H1 (cell line): Measurements from ENCODE around the gene CIB4. TPM values are rescaled to one million over a fixed set of nuclear protein-coding genes. Genes with fewer than 3 reads are reported as not detected.

Experiments used
- CTCF ChIA-PET: fragments of 300-600 bp; sonication (Branson Sonifier 250); formaldehyde crosslinking; loops from one replicate; lab custom pipeline; 2021; ENCODE audit not compliant: partially characterized antibody; lab: Charles Lee
- POLR2A ChIA-PET: fragments of 300-600 bp; sonication (Branson Sonifier 250); formaldehyde crosslinking; loops from one replicate; lab custom pipeline; 2021; ENCODE audit warnings: inconsistent platforms; ENCODE audit not compliant: partially characterized antibody; lab: Charles Lee
- DNase-seq, 2 experiments: peaks; one replicate each; pipeline versions ENCODE4 v3.0.0 to v3.0.0-alpha.2; 2010 to 2022; ENCODE audit warnings: low spot score in 2 of 2, low read depth in 1 of 2, mixed read lengths in 1 of 2
- FAIRE-seq: peaks from 2 replicates; lab custom pipeline; 2011; peaks lifted over from hg19 to GRCh38; lab: Jason Lieb, UNC
- H2AFZ ChIP-seq: 2 replicates; pipeline ENCODE4 v1.8.1; 2012; ENCODE audit warnings: low read length, inconsistent platforms
- H2AK5ac ChIP-seq: 2 replicates; pipeline ENCODE4 v1.6.1; 2013; ENCODE audit warnings: low read depth, low read length
- H2BK120ac ChIP-seq: replicated peaks from 2 replicates; pipeline ENCODE3; 2013; ENCODE audit warnings: low read depth, low read length, inconsistent platforms
- H2BK12ac ChIP-seq: 2 replicates; pipeline ENCODE4 v1.6.1; 2013; ENCODE audit warnings: low read depth, low read length
- H2BK15ac ChIP-seq: 2 replicates; pipeline ENCODE4 v1.6.1; 2013; ENCODE audit warnings: low read length
- H2BK20ac ChIP-seq: 2 replicates; pipeline ENCODE4 v1.6.1; 2013; ENCODE audit warnings: low read length
- H2BK5ac ChIP-seq: 2 replicates; pipeline ENCODE4 v1.6.1; 2013; ENCODE audit warnings: low read depth, low read length
- H3K14ac ChIP-seq: 2 replicates; pipeline ENCODE4 v1.6.1; 2013; ENCODE audit warnings: inconsistent platforms; ENCODE audit not compliant: insufficient read length
- H3K18ac ChIP-seq: 2 replicates; pipeline ENCODE4 v1.6.1; 2013; ENCODE audit warnings: low read length; ENCODE audit errors: extremely low read depth
- H3K23ac ChIP-seq: 2 replicates; pipeline ENCODE4 v1.6.1; 2013; ENCODE audit warnings: inconsistent platforms; ENCODE audit not compliant: insufficient read length
- H3K23me2 ChIP-seq: 2 replicates; pipeline ENCODE4 v1.6.1; 2013; ENCODE audit warnings: low read depth, low read length
- H3K27ac ChIP-seq: 2 replicates; pipeline ENCODE4 v1.6.1; 2011; ENCODE audit warnings: low read depth, low read length, inconsistent platforms
- H3K27me3 ChIP-seq, 4 experiments: replicated peaks in 1 of 4; 1 replicate in 1 of 4; 2 replicates in 3 of 4; pipeline versions ENCODE4 v1.6.1 to v1.8.1; 2011 to 2013; ENCODE audit warnings: low read length in 3 of 4, mild to moderate bottlenecking in 3 of 4, inconsistent platforms in 2 of 4, mixed read lengths in 2 of 4, moderate library complexity in 1 of 4; ENCODE audit not compliant: control insufficient read depth in 3 of 4, insufficient read depth in 3 of 4; ENCODE audit errors: extremely low read depth in 1 of 4
- H3K36me3 ChIP-seq, 4 experiments: 2 replicates each; pipeline versions ENCODE4 v1.6.1 to v1.8.1; 2011 to 2013; ENCODE audit warnings: mild to moderate bottlenecking in 4 of 4, low read length in 3 of 4, moderate library complexity in 2 of 4, control low read depth in 1 of 4, inconsistent platforms in 1 of 4; ENCODE audit not compliant: insufficient read depth in 4 of 4, control insufficient read depth in 2 of 4
- H3K4ac ChIP-seq: replicated peaks from 2 replicates; pipeline ENCODE3; 2013; ENCODE audit warnings: low read length, low read depth, mixed read lengths, inconsistent platforms; ENCODE audit not compliant: insufficient read length
- H3K4me1 ChIP-seq, 4 experiments: replicated peaks in 1 of 4; 1 replicate in 1 of 4; 2 replicates in 3 of 4; pipeline versions ENCODE4 v1.6.1 to v1.8.1; 2011 to 2013; ENCODE audit warnings: low read length in 3 of 4, inconsistent platforms in 2 of 4, mixed read lengths in 1 of 4; ENCODE audit not compliant: insufficient read depth in 4 of 4, control insufficient read depth in 3 of 4
- H3K4me2 ChIP-seq, 2 experiments: 2 replicates each; pipeline versions ENCODE4 v1.6.1 to v1.8.1; 2011 to 2013; ENCODE audit warnings: low read depth in 2 of 2, low read length in 2 of 2, control low read depth in 1 of 2, inconsistent platforms in 1 of 2, mild to moderate bottlenecking in 1 of 2; ENCODE audit not compliant: insufficient read depth in 1 of 2
- H3K4me3 ChIP-seq, 4 experiments: fragments of 200-600, 300-600 bp in 1 of 4; sonication (generic), shearing (Covaris generic), sonication (Bioruptor Twin) in 1 of 4; 2 replicates each; pipeline versions ENCODE4 v1.5.1 to v1.8.1; 2011 to 2016; ENCODE audit warnings: low read length in 4 of 4, low read depth in 3 of 4, control low read depth in 2 of 4, inconsistent platforms in 2 of 4, mild to moderate bottlenecking in 2 of 4, mixed read lengths in 1 of 4, moderate library complexity in 1 of 4; ENCODE audit not compliant: insufficient read depth in 2 of 4; ENCODE audit errors: extremely low read depth in 1 of 4
- H3K56ac ChIP-seq: replicated peaks from 2 replicates; pipeline ENCODE3; 2013; ENCODE audit warnings: low read depth, mild to moderate bottlenecking, mixed read lengths, low read length, inconsistent platforms; ENCODE audit not compliant: insufficient read length
- H3K79me1 ChIP-seq: 2 replicates; pipeline ENCODE4 v1.6.1; 2013; ENCODE audit warnings: low read depth, low read length, control low read depth
- H3K79me2 ChIP-seq, 2 experiments: 2 replicates each; pipeline versions ENCODE4 v1.6.1 to v1.8.1; 2012 to 2013; ENCODE audit warnings: low read length in 2 of 2, mild to moderate bottlenecking in 2 of 2, inconsistent platforms in 1 of 2; ENCODE audit not compliant: insufficient read depth in 2 of 2, control insufficient read depth in 1 of 2
- H3K9ac ChIP-seq, 4 experiments: replicated peaks in 1 of 4; 1 replicate in 1 of 4; 2 replicates in 3 of 4; pipeline versions ENCODE4 v1.6.1 to v1.8.1; 2011 to 2013; ENCODE audit warnings: low read depth in 3 of 4, low read length in 3 of 4, control low read depth in 2 of 4, mild to moderate bottlenecking in 2 of 4, moderate library complexity in 2 of 4, inconsistent platforms in 1 of 4; ENCODE audit errors: extremely low read depth in 1 of 4
- H3K9me3 ChIP-seq, 2 experiments: 2 replicates each; pipeline versions ENCODE4 v1.6.1 to v1.8.1; 2012 to 2013; ENCODE audit warnings: mild to moderate bottlenecking in 2 of 2, moderate library complexity in 2 of 2, control low read depth in 1 of 2, inconsistent platforms in 1 of 2, low read depth in 1 of 2, low read length in 1 of 2, mixed read lengths in 1 of 2; ENCODE audit not compliant: insufficient read depth in 2 of 2
- H4K20me1 ChIP-seq, 2 experiments: replicated peaks in 1 of 2; 2 replicates each; pipeline versions ENCODE3 to v1.8.1; 2011 to 2013; ENCODE audit warnings: inconsistent platforms in 2 of 2, low read length in 2 of 2, mild to moderate bottlenecking in 1 of 2; ENCODE audit not compliant: insufficient read depth in 2 of 2, control insufficient read depth in 1 of 2
- H4K5ac ChIP-seq: 2 replicates; pipeline ENCODE4 v1.6.1; 2013; ENCODE audit warnings: low read length, low read depth, mixed read lengths, inconsistent platforms; ENCODE audit not compliant: insufficient read length
- H4K8ac ChIP-seq: 2 replicates; pipeline ENCODE4 v1.8.0; 2013; ENCODE audit warnings: mild to moderate bottlenecking, moderate library complexity, low read length, inconsistent platforms; ENCODE audit not compliant: insufficient read depth; ENCODE audit errors: extremely low read depth
- H4K91ac ChIP-seq: replicated peaks from 2 replicates; pipeline ENCODE3; 2013; ENCODE audit warnings: low read length, mixed read lengths, inconsistent platforms; ENCODE audit not compliant: insufficient read length
- BACH1 ChIP-seq: IDR thresholded peaks from 2 replicates; pipeline ENCODE4 v1.6.1; 2012; ENCODE audit warnings: low read length, improper control_type of control experiment
- EP300 ChIP-seq, 2 experiments: IDR thresholded peaks; 1 replicate in 1 of 2; 2 replicates in 1 of 2; pipeline ENCODE4 v1.6.1; 2011 to 2012; ENCODE audit warnings: low read depth in 2 of 2, low read length in 2 of 2, mild to moderate bottlenecking in 2 of 2, borderline replicate concordance in 1 of 2, inconsistent platforms in 1 of 2, moderate library complexity in 1 of 2
- HDAC2 ChIP-seq, 2 experiments: fragments of 300-600 bp in 1 of 2; sonication (generic) in 1 of 2; IDR thresholded peaks; 2 replicates each; pipeline ENCODE4 v1.6.1; 2011 to 2012; ENCODE audit warnings: low read depth in 2 of 2, low read length in 2 of 2, mild to moderate bottlenecking in 2 of 2, moderate library complexity in 2 of 2, borderline replicate concordance in 1 of 2, inconsistent platforms in 1 of 2
- KDM4A ChIP-seq: IDR thresholded peaks from one replicate; pipeline ENCODE4 v1.7.1; 2012; ENCODE audit warnings: low read depth, mild to moderate bottlenecking, moderate library complexity, low read length, inconsistent platforms; ENCODE audit not compliant: severe bottlenecking
- MAX ChIP-seq: IDR thresholded peaks from 2 replicates; pipeline ENCODE4 v1.6.1; 2012; ENCODE audit warnings: inconsistent platforms
- NANOG ChIP-seq: IDR thresholded peaks from 2 replicates; pipeline ENCODE4 v1.6.1; 2011; ENCODE audit warnings: low read length, low read depth, mild to moderate bottlenecking, inconsistent platforms; ENCODE audit not compliant: insufficient read depth, poor library complexity, severe bottlenecking
- SIN3A ChIP-seq, 2 experiments: IDR thresholded peaks in 1 of 2; conservative IDR thresholded peaks in 1 of 2; 2 replicates each; pipeline ENCODE4 v1.6.1; 2011 to 2012; ENCODE audit warnings: low read length in 2 of 2, improper control_type of control experiment in 1 of 2, low read depth in 1 of 2, mild to moderate bottlenecking in 1 of 2
- SIX5 ChIP-seq: IDR thresholded peaks from 2 replicates; pipeline ENCODE4 v1.6.1; 2011; ENCODE audit warnings: mild to moderate bottlenecking, low read depth, low read length
- SP1 ChIP-seq: IDR thresholded peaks from 2 replicates; pipeline ENCODE4 v1.6.1; 2011; ENCODE audit warnings: low read depth, low read length
- SP4 ChIP-seq: IDR thresholded peaks from 2 replicates; pipeline ENCODE4 v1.6.1; 2012; ENCODE audit warnings: low read length, inconsistent platforms
- SUZ12 ChIP-seq: fragments of 200-600 bp; sonication (generic); IDR thresholded peaks from 2 replicates; pipeline ENCODE4 v1.6.1; 2012; ENCODE audit warnings: mild to moderate bottlenecking, inconsistent platforms, low read length, moderate library complexity, mixed read lengths
- TEAD4 ChIP-seq: IDR thresholded peaks from 2 replicates; pipeline ENCODE4 v1.6.1; 2012; ENCODE audit warnings: low read depth, low read length, inconsistent platforms, mixed read lengths
- WGBS, 2 experiments: shearing (Covaris generic) in 1 of 2; methylation state at CpG; one replicate each; pipeline versions ENCODE4 v1.1.6 to v1.1.7; 2013 to 2015; ENCODE audit warnings: low lambda C conversion rate in 2 of 2, mixed read lengths in 2 of 2, inconsistent platforms in 1 of 2, low coverage in 1 of 2, missing lambda C conversion rate in 1 of 2; ENCODE audit not compliant: insufficient replicate concordance in 2 of 2, insufficient coverage in 1 of 2, insufficient read length in 1 of 2; ENCODE audit errors: extremely low coverage in 1 of 2, missing lambda C conversion rate in 1 of 2; 5-methylcytosine and 5-hydroxymethylcytosine counted together
- polyA plus RNA-seq, 7 experiments: library from polyadenylated mRNA; depleted of rRNA in 3 of 7; stranded (reverse) in 5 of 7; unstranded in 2 of 7; fragments of >200 nt in 5 of 7; fragments of 200-250 nt in 2 of 7; gene quantifications; 1 replicate in 5 of 7; 2 replicates in 1 of 7; 4 replicates in 1 of 7; pipeline versions ENCODE4 v1.2.1 to v1.2.3, GENCODE V29; 2011 to 2013; ENCODE audit warnings: missing spikeins in 2 of 7, mixed read lengths in 2 of 7
- total RNA-seq: library from RNA; stranded (reverse); fragmentation: NEBNext Ultra II Directional; extraction: Animal tissue kit (Norgen Biotek cat#: 25700); gene quantifications from 2 replicates; pipeline ENCODE4 v1.2.1, GENCODE V29; 2021

The CIB4 gene
- total and polyA plus RNA-seq, 2 of the 8 experiments (the other 6 are each of a cell fraction or from before 2014, with no cell fraction given) = not detected

- H4K8ac ChIP-seq = no peak overlapping the region
- no peaks in the 10 kb centered on the region for H3K36me3 ChIP-seq
- H3K27ac ChIP-seq = no peak overlapping the region
- H2BK20ac ChIP-seq = no peak overlapping the region
- no peak overlapping the region for H2AK5ac ChIP-seq
- no peaks in the 10 kb centered on the region for H3K79me2 ChIP-seq
- H2BK120ac ChIP-seq = no peak overlapping the region
- H3K14ac ChIP-seq = no peak overlapping the region
- DNase-seq (no peak), FAIRE-seq (no peak)
- no peak overlapping the region for H4K5ac ChIP-seq
- no peak overlapping the region for H3K9ac ChIP-seq
- no peak overlapping the region for H2BK15ac ChIP-seq
- H4K91ac ChIP-seq = no peak overlapping the region
- H3K4me1 ChIP-seq = no peaks in the 10 kb centered on the region; a peak in 1 of 7 replicates
- H3K23ac ChIP-seq = no peak overlapping the region
- H2BK12ac ChIP-seq = no peak overlapping the region
- 95% methylated on average over 14 of the region's 14 CpGs; no CpG with 5 or more reads in 1 of the 2 experiments for WGBS, 2 experiments
- H3K4me3 ChIP-seq = no peak overlapping the region
- H3K27me3 ChIP-seq = no peaks in the 10 kb centered on the region; a peak in 3 of 7 replicates
- no peaks in the 10 kb centered on the region for H3K23me2 ChIP-seq
- H3K9me3 ChIP-seq = no peaks in the 10 kb centered on the region; a peak in 1 of 4 replicates
- H2AFZ ChIP-seq = no peak overlapping the region
- TF ChIP-seq SUZ12 (no peak), SP4 (no peak), TEAD4 (no peak), SIX5 (no peak), EP300 (IDR thresholded peaks at IDR 0.05; ENCODE audit: borderline replicate concordance in 1 of 2, low read depth in 2 of 2, low read length in 2 of 2) (no peak), KDM4A (no peak), HDAC2 (IDR thresholded peaks at IDR 0.05; ENCODE audit: borderline replicate concordance in 1 of 2, low read depth in 2 of 2, low read length in 2 of 2) (no peak), MAX (no peak), BACH1 (no peak), SIN3A (conservative IDR thresholded peaks at IDR 0.05 in 1 of 2, IDR thresholded peaks at IDR 0.05 in 1 of 2; ENCODE audit: low read depth in 1 of 2, low read length in 2 of 2) (no peak), NANOG (no peak), SP1 (no peak)
- H3K79me1 ChIP-seq = no peaks in the 10 kb centered on the region
- ChIA-PET POLR2A (no interaction called here), CTCF (interaction anchor here (0.6 to 2.1 kb wide), 8 partner anchors 18 to 1513 kb away, joined by 3 to 4 read pairs (median 4); no protein-coding TSS in a partner anchor)
- H3K56ac ChIP-seq = no peak overlapping the region
- no peak overlapping the region for H3K4me2 ChIP-seq
- H3K4ac ChIP-seq = no peak overlapping the region
- H4K20me1 ChIP-seq = no peaks in the 10 kb centered on the region
- H3K18ac ChIP-seq = no peak overlapping the region
- H2BK5ac ChIP-seq = no peak overlapping the region
Observed at GRCh38 chr2:26674002-26674751, 33.0 kb upstream of the CIB4 start.
